Measurements from ENCODE around the gene AFF3.
"Not testable (repeated sequence)": the region's sequence is repeated elsewhere in the genome, so short reads cannot be mapped to it uniquely, and the experiment has no call there.

AFF3 gene, protein sequence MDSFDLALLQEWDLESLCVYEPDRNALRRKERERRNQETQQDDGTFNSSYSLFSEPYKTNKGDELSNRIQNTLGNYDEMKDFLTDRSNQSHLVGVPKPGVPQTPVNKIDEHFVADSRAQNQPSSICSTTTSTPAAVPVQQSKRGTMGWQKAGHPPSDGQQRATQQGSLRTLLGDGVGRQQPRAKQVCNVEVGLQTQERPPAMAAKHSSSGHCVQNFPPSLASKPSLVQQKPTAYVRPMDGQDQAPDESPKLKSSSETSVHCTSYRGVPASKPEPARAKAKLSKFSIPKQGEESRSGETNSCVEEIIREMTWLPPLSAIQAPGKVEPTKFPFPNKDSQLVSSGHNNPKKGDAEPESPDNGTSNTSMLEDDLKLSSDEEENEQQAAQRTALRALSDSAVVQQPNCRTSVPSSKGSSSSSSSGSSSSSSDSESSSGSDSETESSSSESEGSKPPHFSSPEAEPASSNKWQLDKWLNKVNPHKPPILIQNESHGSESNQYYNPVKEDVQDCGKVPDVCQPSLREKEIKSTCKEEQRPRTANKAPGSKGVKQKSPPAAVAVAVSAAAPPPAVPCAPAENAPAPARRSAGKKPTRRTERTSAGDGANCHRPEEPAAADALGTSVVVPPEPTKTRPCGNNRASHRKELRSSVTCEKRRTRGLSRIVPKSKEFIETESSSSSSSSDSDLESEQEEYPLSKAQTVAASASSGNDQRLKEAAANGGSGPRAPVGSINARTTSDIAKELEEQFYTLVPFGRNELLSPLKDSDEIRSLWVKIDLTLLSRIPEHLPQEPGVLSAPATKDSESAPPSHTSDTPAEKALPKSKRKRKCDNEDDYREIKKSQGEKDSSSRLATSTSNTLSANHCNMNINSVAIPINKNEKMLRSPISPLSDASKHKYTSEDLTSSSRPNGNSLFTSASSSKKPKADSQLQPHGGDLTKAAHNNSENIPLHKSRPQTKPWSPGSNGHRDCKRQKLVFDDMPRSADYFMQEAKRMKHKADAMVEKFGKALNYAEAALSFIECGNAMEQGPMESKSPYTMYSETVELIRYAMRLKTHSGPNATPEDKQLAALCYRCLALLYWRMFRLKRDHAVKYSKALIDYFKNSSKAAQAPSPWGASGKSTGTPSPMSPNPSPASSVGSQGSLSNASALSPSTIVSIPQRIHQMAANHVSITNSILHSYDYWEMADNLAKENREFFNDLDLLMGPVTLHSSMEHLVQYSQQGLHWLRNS (N-terminal part only)

DNA sequence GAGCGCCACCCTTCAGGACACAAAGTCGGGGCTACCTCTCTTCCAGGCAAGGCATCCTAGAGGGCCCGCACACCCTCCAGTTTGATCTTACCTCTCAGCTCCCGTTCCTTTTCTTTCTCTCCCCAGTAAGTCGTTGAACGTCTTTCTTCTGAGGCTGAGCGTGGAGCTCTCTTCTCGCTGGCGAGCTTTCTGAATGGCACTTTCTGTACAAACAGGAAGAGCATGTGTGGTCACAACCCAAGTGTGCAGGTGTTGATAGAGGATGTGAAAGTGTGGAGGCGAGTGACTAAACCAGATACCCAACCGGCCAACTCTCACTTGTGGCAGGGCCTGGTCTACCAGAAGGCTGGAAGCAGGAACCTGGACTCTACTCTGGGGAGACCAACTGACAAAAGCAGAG, at the start of gene AFF3:
TSS of gene AFF3 (minus strand) at position 198 of the 400 bp plus-strand sequence. CDS start 38,136 bp downstream, outside the sequence.
- no peak for DNase-seq (ENCODE audit: low read depth)

GRCh38 chr2:100189387-100189786, 47.0 kb upstream of the AFF3 start:
- DNase-seq (ENCODE audit: low read depth): no peak

DNA sequence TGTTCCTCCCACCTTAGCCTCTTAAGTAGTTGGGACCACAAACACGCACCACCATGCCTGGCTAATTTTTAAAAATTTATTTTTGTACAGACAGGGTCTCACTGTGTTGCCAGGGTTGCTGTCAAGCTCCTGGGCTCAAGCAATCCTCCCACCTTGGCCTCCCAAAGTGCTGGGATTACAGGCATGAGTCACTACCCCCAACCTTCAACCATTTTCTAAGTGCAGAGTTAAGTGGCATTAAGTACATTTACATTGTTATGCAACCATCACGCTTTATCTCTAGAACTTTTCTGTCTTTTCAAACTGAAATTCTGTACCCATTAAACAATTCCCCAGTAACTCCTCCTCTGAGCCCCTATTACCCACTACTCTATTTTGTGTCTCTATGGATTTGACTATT, 45.9 kb upstream of the AFF3 start:
- DNase-seq (ENCODE audit: low read depth): peak; percentile 63

GRCh38 chr2:100186126-100186525, 43.7 kb upstream of the AFF3 start:
- DNase-seq (ENCODE audit: low read depth): no peak

GRCh38 chr2:100185516-100185915, 43.1 kb upstream of the AFF3 start:
- no peak for DNase-seq (ENCODE audit: low read depth)

DNA sequence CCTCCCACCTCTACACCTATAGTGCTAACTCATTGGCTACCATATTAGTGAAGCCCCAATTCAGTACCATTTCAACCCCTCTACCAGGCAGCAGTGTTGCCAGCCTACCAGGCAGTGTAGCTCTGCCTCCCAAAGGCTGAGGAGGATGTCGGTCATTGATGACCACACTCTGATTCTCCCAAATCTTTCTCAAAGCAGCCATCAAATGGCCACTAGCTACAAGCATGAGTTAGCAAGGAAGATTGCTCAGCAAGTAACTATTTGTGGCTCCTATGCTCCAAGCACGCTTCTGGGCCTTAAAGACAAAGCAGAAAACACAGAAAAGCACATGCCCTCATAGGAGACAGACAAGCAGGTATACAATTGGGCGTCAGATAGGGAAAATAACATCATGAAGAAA, 42.7 kb upstream of the AFF3 start:
- DNase-seq (ENCODE audit: low read depth): no peak

DNA sequence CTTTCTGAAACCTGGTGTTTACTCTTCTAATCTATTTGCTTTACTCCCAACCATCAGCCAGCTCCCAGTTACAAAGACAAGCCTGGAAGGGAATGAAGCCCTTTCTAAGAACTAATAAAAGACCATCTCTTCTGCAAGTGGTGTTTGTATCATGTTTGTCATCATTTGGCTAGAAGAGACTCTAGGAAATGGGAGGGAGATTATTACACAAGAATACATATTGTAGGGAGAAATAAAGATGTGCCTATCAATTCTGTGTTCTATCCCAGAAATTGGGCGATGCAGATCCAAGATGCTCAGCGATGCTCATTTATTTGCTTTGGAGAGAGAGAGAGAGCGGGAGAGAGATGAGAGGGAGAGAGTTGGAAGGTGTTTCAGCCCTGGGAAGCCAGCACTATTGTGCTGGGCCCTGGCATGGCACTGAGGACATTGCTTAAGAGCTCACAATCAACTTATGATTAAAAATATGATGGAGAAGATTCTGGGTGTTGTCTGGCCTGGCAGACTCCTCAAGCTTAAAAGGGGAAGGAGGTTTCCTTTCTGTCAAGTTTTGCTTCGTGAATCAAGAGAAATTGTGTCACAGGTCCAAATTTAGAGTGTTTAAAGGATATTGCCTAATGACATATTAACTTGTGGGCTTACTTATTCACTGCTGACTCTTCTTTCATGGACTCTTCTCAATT, 41.8 kb upstream of the AFF3 start:
- no peak for DNase-seq (ENCODE audit: low read depth)

DNA sequence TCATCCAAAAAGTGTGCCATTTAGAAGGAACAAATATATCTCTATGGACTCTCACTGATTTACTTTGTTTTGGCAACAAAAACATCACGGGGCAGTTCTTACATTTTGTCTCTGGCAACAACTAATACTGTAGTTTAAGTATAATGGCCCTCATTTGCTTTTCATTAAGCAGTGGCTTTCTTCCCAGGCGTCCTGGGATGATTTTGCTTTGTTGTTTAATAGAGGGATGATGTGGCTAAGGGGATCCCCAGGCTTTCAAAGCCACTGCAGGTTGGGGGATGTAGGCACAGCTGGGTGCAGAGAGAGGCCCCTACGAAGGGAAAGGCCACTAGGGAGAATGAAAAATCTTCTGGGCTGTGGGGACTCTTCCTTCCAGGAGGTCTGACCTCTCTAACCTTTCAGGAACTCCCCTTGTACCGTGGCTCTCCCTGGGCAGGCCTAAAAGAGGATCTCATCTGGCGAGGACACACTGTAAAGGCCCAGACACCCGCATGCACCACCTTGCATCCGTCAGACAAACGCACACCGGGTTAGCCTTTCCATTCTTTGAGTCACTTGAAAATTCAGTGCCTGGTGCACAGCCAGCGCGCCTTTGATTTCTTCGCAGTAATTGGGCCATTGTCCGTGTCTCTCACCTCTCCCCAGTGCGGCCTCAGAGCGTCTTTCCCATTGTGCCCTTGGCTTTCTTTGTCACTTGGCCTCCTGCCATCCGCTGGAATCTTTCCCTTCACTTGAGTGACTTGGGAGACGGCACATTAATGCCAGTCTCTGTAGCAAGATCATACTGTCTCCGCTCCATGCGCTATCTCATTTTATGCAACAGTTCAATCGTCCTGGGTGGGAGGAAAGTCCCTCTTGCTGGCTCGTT, 40.3 kb upstream of the AFF3 start:
- no peak for DNase-seq (ENCODE audit: low read depth)

DNA sequence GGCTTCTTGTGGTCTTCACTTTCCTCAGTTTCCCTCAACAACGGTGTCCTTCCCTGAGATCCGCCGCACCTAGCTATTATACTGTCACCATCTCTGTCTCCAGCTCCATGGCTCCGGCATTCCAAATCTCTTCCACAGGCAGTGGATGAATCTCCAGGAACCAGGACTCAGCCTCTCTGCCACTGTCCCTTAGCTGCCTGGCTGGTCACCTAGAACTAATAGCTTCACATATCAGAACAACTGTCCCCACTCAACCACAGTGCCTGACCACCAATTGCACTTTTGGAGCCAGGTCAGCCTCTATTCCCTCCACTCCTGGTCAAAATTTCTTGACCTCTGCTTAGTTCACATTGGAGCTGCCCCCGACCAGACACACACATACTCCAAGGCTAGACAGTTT, 38.1 kb upstream of the AFF3 start:
- DNase-seq (ENCODE audit: low read depth): no peak

DNA sequence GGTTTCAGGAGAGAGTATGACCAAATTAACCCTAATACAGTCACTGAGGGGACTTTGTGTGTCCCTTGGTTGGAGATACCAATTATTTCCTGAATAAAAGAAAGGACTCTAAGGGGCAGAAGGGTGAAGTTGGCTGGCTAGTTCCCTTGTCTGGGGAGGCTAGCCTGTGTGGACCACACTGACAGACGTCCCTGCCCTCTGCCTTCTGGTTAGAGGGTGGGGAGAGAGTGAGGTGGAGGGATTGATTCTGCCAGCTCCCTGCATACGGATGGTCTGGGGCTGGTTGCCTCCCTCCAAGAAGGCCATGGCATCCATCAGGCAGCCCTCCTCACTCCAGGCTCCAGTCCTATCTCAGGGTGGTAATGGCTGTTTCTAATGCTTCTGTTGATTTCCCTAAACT, 37.4 kb upstream of the AFF3 start:
- no peak for DNase-seq (ENCODE audit: low read depth)

- DNase-seq (ENCODE audit: low read depth): no peak
Measured at GRCh38 chr2:100178864-100179263, 36.5 kb upstream of the AFF3 start.

- peak; percentile 81 for DNase-seq (ENCODE audit: low read depth)
Measured at GRCh38 chr2:100178085-100178788, 35.8 kb upstream of the AFF3 start.

DNA sequence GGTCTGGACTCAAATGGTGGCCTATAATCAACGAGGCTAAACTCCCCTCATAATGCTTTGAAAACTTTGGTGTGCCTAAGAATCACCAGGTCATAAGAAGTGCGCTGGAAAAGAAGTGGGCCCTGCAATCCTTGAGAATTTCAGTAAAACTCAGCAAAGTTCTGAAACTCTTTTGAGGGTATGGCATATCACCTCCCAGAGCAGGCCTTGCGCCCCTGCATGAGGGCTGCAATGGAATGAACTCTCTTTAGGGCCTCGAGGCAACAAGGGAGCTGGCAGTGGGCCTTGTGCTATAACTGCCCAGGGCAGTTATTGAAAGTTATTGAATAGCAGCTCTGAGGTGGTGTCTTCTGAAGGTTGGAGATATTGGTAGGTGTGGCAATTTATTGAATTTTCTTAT, 34.5 kb upstream of the AFF3 start:
- no peak for DNase-seq (ENCODE audit: low read depth)

DNA sequence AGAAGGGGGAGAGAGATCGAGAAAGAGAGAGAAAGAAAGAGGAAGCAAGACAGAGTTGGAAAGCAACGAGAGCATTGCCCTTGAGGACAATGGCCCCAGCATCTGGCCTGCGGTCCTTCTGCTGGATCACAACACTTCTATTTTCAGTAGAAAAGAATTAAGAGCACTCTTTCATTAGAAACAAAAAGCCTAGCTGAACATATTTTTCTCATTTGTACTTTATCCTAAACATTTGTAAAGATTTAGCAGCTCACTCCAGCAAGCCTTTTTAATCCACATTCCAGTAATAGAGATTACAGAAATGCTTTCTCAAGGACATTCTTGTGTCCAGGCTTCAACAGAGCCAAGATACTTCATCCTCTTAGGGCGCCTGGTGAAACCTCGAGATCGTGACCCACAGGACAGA, 31.6 kb upstream of the AFF3 start:
- peak; percentile 64 for DNase-seq (ENCODE audit: low read depth)

GRCh38 chr2:100166701-100167100, 24.3 kb upstream of the AFF3 start:
- DNase-seq (ENCODE audit: low read depth): no peak

- no peak for DNase-seq (ENCODE audit: low read depth)
Measured at GRCh38 chr2:100163605-100164004, 21.2 kb upstream of the AFF3 start.

DNA sequence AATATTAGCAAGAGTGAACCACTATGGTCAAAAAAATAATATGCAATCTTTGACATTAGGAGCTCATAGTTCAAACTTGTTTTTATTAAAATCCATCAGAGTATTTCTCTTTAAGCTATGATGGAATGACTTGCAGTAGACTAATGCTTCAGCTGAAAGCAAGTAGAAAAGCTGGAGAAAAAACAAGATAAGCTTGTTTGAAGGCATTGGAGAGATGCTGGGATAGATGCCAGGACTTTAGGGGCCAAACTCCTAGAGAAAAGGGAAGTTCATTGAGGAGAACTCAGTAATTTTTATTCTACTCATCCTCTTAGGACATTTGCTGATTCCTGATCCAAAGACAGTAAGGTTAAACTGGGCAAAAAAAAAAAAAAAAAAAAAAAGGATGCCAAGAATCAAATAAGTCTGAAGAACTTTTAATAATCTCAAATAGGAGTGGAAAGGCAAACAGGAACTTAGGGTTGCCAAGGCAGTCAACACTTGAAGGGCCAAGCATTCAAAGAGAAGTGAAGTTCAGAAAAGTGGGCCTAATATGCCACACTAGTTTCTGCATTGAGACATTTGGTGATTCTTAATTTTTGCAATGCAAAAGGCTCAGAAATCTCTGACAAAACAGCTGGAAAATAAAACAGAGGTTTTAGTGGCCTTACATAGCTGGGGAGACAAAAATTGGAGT, 19.7 kb upstream of the AFF3 start:
- no peak for DNase-seq (ENCODE audit: low read depth)

GRCh38 chr2:100160396-100160795, 18.0 kb upstream of the AFF3 start:
- no peak for DNase-seq (ENCODE audit: low read depth)

GRCh38 chr2:100151832-100152231, 9.4 kb upstream of the AFF3 start:
- not testable (repeated sequence) for DNase-seq (ENCODE audit: low read depth)

- DNase-seq (ENCODE audit: low read depth): no peak
Measured at GRCh38 chr2:100151310-100151709, 8.9 kb upstream of the AFF3 start.
